GM21515 (cell line): ENCODE measurements around the gene ANP32E.
A peak's percentile ranks its signal among the peaks of the same experiment; 100 is the strongest.

ENCODE experiments used
- ATAC-seq: cut with Tn5 transposase; IDR thresholded peaks from one replicate; pipeline ENCODE4 v1.9.1; 2021; ENCODE audit not compliant: unreplicated experiment

Gene ANP32E

DNA sequence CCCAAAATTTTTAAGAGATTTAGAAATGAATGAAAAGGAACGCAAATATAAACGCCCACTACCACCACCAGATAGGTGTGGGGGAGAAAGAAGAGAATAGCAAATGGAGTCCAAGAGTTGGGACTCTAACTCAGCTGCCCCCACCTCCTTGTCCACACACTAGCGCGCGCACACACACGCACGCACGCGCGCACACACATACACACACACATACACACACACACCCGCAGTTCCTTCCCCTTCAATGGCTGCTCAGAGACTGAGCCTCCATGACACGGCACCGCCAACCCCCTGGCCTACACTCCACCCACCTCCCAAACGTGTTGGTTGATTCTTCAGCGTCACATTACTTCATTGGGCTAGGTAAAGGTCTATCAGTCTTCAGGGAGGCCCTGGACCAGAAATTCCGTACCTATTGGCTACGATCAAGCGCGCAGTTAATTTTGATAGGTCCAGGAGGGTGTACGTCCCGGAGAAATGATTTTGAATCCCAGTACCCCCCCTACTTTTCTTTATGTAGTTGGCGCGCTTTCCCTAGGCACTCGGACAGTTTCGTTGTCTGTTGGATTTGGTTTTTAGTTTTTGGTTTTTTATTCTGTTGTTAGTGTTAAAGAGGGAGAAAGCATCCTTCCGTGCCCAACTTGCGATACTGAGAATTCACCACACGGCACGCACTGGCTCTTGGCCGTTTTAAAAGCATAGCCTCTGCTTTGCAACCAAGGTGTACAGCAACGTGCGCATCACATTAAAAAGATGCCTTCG is at the start of gene ANP32E:
Gene ANP32E (minus strand): TSS at position 261 of the 762 bp plus-strand sequence. CDS start 326 bp downstream, outside the sequence.
- ATAC-seq: peak; percentile 86

GRCh38 chr1:150283260-150283659 is 47.3 kb upstream of the ANP32E start:
- no peak for ATAC-seq

DNA sequence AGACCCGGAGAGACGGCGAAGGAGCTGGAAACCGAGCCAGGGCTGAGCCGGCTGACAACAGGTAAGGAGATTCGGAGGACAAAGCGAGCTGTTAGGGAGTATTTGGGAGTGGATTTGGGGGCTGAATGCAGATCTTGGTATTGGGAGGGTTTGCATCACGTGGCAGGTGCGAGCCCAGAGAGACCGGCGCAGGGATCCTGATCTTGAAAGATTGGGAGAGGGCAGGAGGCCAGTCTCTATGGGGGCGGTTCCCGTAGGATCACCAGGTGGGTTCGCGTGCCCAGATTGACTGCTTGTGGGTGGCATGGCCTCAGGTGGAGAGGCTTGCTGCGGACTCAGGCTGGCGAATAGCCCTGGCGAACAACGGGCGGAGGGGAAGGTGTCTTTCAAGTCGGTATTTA is 46.6 kb upstream of the ANP32E start:
- ATAC-seq: no peak

DNA sequence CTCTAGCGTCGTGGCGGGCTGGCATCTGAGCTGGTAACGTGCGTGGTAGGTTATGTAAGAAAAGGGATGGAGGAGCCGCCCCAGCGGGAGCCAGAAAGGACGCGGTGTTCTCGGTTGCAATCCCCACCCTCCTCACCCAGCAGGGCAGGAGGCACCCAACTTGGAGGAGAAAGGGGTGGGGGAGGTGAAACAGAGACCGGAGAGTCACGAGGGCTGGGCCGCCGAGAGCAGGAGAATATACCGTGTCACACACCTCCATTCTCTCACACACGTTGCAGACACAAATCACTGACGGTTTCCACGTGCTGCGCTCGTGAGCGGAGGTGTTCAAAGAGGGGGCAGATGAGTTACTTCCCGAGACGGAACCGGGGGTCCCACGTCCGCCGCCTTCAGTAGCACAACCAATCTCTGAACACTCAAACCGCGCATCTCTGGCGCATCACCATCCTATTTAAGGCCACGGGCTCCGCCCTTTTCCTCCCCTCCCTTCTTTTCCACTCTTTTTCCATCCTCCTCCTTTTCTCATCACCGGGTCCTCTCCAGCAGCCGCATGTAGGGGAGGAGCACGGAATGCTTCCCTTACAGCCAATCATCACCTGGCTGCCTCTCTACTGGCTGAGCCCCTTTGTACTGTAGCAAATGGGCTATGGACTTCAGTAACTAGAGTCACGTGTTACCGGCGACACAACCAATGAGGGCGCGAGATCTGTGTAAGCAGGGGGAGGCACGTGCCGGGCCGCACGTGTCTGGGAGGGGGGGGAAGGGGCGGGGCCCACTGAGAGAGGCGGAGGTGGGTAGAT is 46.0 kb upstream of the ANP32E start, which contains the start of gene CIART:
Gene CIART (plus strand): TSS at position 797 of the 800 bp plus-strand sequence. CDS start 714 bp downstream, outside the sequence.
- no peak for ATAC-seq

- no peak for ATAC-seq
Observed at GRCh38 chr1:150281221-150281757, 45.4 kb upstream of the ANP32E start.

DNA sequence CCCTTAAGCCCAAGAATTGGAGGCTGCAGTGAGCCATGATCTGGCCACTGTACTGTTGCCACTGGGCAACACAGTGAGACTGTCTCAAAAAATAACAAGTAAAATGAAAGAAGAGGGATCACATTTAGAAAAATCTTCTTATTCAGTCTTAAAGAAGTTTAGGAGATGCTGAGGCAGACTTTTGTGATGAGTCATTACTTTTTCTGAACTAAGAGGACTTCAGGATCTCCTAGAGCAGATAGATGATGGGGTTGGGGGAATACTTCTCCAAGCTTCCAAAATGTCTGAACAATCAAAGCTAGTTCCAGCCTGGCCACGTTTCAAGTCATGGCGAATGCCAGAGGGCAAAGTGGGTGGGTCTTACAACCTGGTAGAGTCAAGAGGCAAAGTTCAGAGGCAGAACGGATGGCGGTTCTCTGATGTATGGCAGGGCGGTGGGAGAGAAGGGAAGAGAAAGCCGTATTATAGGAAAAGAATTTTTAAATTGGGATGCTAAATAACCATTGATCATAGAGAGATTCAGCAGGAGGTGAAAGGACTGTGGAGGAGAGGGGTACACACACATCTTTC is 44.3 kb upstream of the ANP32E start:
- no peak for ATAC-seq

DNA sequence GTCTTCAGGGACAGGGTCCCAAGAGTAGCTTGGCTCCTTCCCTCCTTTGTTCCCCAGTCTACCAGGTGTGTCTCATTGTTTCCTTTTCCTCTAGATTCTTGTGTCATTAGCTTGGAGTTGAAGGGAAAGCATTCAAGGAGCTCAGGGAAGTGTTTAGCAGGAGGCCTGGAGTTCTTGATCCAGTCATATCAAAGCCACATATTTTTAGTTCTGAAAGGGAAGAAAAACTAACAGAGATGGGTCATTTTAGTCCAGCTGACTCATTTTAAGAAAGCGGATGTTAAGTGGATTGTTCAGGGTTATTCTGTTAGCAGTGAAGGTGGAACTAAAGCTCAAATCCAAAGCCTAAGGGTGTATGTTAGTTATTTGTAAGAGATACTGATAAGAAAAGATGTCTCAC is 37.4 kb upstream of the ANP32E start:
- ATAC-seq: no peak

- ATAC-seq: no peak
Observed at GRCh38 chr1:150271291-150271959, 35.5 kb upstream of the ANP32E start.

- ATAC-seq: no peak
Observed at GRCh38 chr1:150269451-150269850, 33.5 kb upstream of the ANP32E start.

GRCh38 chr1:150268705-150269403 is 32.9 kb upstream of the ANP32E start, which contains the start of gene APH1A:
Gene APH1A, minus strand, starts transcription at chr1:150269016. Its CDS starts 206 bp downstream, at chr1:150268810.
- ATAC-seq: peak; percentile 85

DNA sequence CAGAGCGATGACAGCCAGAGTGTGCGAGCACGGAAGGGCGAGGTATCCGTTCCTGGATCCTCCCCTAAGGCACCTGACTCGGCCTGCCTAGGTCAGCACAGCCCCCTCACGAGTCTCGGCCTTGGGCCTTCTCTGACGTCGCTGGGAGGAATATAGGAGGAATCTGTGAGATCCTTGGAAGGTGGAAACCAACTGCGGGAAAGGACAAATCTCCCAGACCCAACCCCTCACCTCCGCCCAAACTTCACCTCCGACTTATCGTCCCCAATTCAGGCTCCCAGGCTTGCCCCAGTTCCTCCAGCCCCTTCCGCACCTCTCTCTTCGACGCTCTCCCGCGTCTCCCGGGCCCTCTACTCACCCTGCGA is 32.4 kb upstream of the ANP32E start:
- peak; percentile 29 for ATAC-seq

GRCh38 chr1:150267896-150268295 is 32.0 kb upstream of the ANP32E start:
- no peak for ATAC-seq

GRCh38 chr1:150263549-150263948 is 27.6 kb upstream of the ANP32E start:
- no peak for ATAC-seq

DNA sequence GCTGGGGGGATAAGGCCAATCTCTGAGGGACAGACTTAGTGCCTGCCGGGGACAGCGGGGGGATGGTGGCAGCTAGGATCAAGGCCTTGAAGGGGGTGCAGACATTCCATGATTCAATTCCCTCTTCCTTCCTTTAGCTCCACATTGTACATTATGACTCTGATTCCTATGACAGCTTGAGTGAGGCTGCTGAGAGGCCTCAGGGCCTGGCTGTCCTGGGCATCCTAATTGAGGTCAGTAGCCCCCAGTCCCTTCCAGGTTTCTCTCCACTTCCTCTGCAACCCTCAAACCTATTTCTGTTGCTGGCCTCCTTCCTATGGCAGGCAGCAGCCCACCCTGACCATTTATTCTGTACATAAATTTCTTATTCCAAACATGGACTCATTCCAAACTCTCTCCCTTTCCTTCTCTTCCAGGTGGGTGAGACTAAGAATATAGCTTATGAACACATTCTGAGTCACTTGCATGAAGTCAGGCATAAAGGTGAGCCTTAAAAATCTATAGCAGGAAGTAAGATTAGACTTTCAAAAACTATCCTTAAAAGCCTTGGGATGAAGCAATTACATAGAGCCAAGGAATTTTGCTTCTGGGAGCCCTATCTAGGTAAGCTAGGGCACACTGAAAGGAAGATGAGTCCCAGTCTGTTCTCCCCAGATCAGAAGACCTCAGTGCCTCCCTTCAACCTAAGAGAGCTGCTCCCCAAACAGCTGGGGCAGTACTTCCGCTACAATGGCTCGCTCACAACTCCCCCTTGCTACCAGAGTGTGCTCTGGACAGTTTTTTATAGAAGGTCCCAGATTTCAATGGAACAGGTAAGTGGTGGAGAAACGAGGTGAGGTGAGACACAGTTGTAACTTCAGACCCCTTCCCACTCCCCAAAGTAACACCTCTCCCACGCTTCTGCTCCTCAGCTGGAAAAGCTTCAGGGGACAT is 26.7 kb upstream of the ANP32E start:
- no peak for ATAC-seq

GRCh38 chr1:150261367-150261766 is 25.5 kb upstream of the ANP32E start:
- ATAC-seq: no peak

DNA sequence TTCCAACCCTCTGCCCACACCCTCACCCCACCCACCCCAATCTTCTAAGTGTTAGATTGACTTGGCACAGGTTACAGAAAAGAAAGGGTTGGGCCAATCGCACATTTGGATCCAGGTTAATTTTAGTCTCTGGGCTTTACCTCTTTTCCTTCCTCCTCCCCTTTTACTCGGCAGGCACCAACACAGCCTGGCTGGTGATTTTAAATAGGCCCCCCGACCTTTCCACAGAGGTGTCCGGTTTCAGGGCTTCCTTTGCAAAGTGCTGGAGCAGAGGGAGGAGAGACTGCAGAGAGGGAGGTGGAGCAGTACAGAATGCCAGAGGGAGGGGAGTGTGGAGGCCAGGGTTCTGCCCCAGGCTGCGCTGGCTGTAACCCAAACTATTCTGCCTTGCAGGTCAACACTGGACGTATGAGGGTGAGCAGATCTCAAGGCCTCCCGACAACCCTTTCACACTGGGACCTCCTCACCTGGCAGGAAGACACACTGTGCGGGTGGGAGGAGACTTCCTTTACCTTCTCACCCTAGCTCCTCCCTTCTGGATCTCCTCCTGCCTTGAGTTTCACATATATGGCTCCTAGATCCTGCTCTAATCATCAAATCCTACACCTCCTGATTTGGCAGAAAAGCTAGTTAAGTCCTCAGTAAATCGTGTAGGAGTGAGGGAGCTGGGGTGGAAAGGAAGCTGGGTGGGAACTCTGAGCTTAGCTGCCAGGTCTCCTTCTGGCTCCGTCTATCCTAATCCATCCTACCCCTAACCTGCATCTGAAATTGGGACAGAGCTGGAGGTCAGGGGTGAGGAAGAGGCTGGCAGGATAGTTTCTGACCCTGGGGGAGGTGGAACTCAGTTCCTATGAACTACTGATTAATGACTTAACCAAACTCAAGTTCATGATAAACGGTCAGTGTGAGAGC is 24.1 kb upstream of the ANP32E start:
- no peak for ATAC-seq

DNA sequence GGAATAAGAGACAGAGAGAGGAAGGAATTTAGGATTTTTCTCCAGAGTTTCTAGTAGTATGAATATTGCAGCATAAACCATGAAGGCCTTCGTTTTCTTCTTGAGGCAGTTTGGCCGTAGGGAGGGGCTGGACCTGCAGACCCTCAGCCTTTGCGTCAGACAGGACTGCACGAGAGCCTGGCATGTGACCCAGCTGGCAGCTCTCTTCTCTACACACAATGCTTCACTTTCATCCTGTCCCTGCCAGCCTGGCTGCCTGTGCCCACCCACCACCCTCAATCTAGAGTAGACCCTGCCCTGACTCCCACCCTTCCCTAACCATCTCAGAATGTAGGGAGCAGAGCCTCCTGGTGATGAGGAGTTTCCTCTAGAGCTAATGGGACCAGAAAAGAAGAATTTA is 23.3 kb upstream of the ANP32E start:
- no peak for ATAC-seq
